Ishikawa (cell line): Measurements from ENCODE around the gene DSCAML1.

Experiments used
- CEBPB ChIP-seq: IDR thresholded peaks from 2 replicates; pipeline ENCODE4 v1.6.1; 2012
- CREB1 ChIP-seq: IDR thresholded peaks from 2 replicates; pipeline ENCODE4 v1.6.1; 2012; ENCODE audit warnings: low read depth
- EGR1 ChIP-seq: IDR thresholded peaks from 2 replicates; pipeline ENCODE4 v1.6.1; 2012
- EP300 ChIP-seq: IDR thresholded peaks from 2 replicates; pipeline ENCODE4 v1.6.1; 2012; ENCODE audit warnings: borderline replicate concordance
- FOXM1 ChIP-seq: IDR thresholded peaks from 2 replicates; pipeline ENCODE4 v1.6.1; 2012; ENCODE audit warnings: low read depth, borderline replicate concordance
- MAX ChIP-seq: IDR thresholded peaks from 2 replicates; pipeline ENCODE4 v1.6.1; 2012
- NFIC ChIP-seq: IDR thresholded peaks from 2 replicates; pipeline ENCODE4 v1.6.1; 2012
- RAD21 ChIP-seq: IDR thresholded peaks from 2 replicates; pipeline ENCODE4 v1.6.1; 2012; ENCODE audit warnings: low read depth
- TAF1 ChIP-seq: IDR thresholded peaks from 2 replicates; pipeline ENCODE4 v1.6.1; 2012; ENCODE audit warnings: low read depth, mild to moderate bottlenecking
- TCF12 ChIP-seq: IDR thresholded peaks from 2 replicates; pipeline ENCODE4 v1.6.1; 2012; ENCODE audit warnings: low read depth
- TEAD4 ChIP-seq: IDR thresholded peaks from 2 replicates; pipeline ENCODE4 v1.6.1; 2012
- USF1 ChIP-seq: IDR thresholded peaks from 2 replicates; pipeline ENCODE4 v1.6.1; 2012
- YY1 ChIP-seq: IDR thresholded peaks from 2 replicates; pipeline ENCODE4 v1.6.1; 2012; ENCODE audit warnings: low read depth
- ZBTB7A ChIP-seq: IDR thresholded peaks from 2 replicates; pipeline ENCODE4 v1.6.1; 2012; ENCODE audit warnings: low read depth
- TF ChIP-seq, protein P1 (sequence below): IDR thresholded peaks from 2 replicates; pipeline ENCODE4 v1.6.1; 2012; ENCODE audit warnings: low read depth, mild to moderate bottlenecking

The DSCAML1 gene

DNA sequence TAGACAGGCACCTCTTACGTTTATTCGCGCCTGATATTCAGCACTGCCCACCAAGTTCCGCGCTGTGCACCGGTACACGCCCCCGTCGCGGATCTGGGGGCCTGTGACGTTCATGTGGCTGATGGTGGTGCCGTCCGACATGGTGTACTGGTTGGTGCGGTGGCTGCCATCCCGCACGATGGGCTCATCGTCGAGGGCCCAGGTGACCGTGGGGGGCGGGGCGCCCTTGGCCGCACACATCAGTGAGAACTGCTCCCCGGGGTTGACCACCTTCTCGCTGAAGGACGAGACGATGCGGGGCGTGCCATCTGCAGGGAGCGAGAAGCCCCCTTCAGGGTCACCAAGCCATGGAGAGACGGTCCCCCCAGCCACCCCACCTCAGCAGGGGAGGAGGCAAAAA, 278.6 kb downstream of the DSCAML1 start:
- TF ChIP-seq, protein P1, sequence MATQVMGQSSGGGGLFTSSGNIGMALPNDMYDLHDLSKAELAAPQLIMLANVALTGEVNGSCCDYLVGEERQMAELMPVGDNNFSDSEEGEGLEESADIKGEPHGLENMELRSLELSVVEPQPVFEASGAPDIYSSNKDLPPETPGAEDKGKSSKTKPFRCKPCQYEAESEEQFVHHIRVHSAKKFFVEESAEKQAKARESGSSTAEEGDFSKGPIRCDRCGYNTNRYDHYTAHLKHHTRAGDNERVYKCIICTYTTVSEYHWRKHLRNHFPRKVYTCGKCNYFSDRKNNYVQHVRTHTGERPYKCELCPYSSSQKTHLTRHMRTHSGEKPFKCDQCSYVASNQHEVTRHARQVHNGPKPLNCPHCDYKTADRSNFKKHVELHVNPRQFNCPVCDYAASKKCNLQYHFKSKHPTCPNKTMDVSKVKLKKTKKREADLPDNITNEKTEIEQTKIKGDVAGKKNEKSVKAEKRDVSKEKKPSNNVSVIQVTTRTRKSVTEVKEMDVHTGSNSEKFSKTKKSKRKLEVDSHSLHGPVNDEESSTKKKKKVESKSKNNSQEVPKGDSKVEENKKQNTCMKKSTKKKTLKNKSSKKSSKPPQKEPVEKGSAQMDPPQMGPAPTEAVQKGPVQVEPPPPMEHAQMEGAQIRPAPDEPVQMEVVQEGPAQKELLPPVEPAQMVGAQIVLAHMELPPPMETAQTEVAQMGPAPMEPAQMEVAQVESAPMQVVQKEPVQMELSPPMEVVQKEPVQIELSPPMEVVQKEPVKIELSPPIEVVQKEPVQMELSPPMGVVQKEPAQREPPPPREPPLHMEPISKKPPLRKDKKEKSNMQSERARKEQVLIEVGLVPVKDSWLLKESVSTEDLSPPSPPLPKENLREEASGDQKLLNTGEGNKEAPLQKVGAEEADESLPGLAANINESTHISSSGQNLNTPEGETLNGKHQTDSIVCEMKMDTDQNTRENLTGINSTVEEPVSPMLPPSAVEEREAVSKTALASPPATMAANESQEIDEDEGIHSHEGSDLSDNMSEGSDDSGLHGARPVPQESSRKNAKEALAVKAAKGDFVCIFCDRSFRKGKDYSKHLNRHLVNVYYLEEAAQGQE: no peak
- TF ChIP-seq TCF12: no peak
- no peak for TF ChIP-seq FOXM1
- no peak for TF ChIP-seq RAD21
- TF ChIP-seq CEBPB: no peak
- no peak for TF ChIP-seq EGR1
- TF ChIP-seq YY1: no peak
- no peak for TF ChIP-seq TEAD4
- no peak for TF ChIP-seq CREB1

- TF ChIP-seq FOXM1 (no peak), YY1 (no peak), RAD21 (no peak), TCF12 (no peak)
Observed at GRCh38 chr11:117517097-117517496, 279.9 kb downstream of the DSCAML1 start.

DNA sequence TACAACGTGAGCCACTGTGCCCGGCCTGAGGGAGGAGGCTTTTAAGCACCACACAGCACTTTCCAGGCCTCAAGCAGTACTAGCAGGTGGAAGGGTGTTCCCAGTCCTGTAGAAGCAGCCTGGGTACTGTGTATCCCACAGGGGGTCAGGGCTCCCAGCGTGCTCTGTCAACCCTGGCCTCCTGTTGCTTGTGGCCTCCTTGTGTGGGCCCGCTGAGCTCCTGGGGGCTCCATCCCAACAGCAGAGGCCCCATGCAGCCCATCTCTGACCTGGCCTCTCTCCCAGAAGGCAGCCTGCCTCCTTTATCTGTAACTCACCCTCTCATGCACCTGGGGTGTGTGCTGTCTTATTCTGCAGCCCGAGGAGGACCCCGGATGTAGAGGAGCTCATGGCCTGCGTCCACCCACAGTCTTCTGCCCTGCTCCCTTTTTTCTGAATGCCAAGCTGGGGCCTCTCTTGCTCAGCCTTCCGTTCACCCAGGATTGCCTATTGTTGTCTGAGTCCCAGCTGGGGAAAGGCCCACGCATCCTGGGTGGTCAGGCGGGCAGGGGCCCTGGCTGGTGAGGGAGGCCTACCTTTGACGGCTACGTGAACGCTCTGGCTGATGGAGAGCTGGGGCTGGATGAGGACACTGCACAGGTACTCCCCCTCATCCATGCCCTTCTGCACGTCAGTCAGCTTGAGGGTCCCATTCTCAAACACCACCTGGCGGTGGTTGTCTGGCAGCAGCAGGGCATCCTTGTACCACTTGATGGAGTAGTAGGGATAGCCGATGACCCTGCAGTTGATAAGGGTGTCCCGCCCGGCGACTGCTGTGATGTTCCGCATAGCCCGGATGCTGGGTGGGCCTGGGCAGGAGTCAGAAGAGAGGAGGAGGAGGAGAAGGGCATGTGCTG, 280.9 kb downstream of the DSCAML1 start:
- TF ChIP-seq ZBTB7A (no peak), TEAD4 (no peak), CREB1 (no peak), NFIC (no peak), CEBPB (no peak), FOXM1 (no peak), EGR1 (no peak), YY1 (no peak), MAX (no peak)

DNA sequence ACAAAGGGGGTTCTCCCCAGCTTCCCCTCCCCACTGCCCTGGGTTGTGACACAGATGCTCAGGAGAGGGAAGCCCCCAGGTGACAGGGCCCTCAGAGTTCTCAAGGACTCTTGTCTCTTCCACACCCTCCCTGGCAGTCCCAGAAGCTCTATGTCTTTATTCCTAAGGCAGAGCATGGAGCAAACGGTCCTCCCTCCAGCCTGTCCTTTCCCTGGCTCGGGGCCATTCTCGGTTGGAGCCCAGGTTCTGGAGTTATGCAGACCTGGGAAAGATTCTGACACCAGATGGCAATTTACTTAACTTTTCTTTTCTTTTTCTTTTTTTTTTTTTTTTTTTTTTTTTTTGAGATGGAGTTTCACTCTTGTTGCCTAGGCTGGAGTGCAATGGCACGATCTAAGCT, 282.8 kb downstream of the DSCAML1 start:
- no peak for TF ChIP-seq TAF1
- TF ChIP-seq EP300: no peak
- no peak for TF ChIP-seq EGR1
- TF ChIP-seq NFIC: no peak
- TF ChIP-seq YY1: no peak

- TF ChIP-seq YY1 (no peak), USF1 (no peak), CREB1 (no peak), CEBPB (no peak), TAF1 (no peak), ZBTB7A (no peak), TEAD4 (no peak), EGR1 (no peak), EP300 (no peak), FOXM1 (no peak), MAX (no peak), TCF12 (no peak), RAD21 (no peak), NFIC (no peak)
- TF ChIP-seq, protein P1: no peak
Observed at GRCh38 chr11:117513666-117514065, 283.4 kb downstream of the DSCAML1 start.

- TF ChIP-seq, protein P1: no peak
Observed at GRCh38 chr11:117511931-117512539, 285.0 kb downstream of the DSCAML1 start.
